Transverse colon (tissue), 3 donors: ENCODE data around the gene PTPRN2.
"Not testable (repeated sequence)": the region's sequence is repeated elsewhere in the genome, so short reads cannot be mapped to it uniquely, and the experiment has no call there.

Source experiments
- CTCF ChIP-seq, 5 experiments: fragments of 200-600 bp in 3 of 5; fragments of 450-650 bp in 2 of 5; sonication (generic) in 3 of 5; IDR thresholded peaks; 1 replicate in 2 of 5; 2 replicates in 3 of 5; pipeline ENCODE4 v1.5.1; 2016 to 2017; ENCODE audit warnings: antibody characterized with exemption in 5 of 5, inconsistent platforms in 3 of 5, mild to moderate bottlenecking in 2 of 5, moderate library complexity in 1 of 5
- POLR2A ChIP-seq: fragments of 450-650 bp; IDR thresholded peaks from one replicate; pipeline ENCODE4 v1.6.1; 2016; ENCODE audit warnings: antibody characterized with exemption, mild to moderate bottlenecking, moderate library complexity

GRCh38 chr7:158304072-158304471, 283.6 kb downstream of the PTPRN2 start:
- TF ChIP-seq POLR2A; CTCF (IDR thresholded peaks at IDR 0.05): not testable (repeated sequence)
